ENCODE measurements around the gene TMEM74B.

- TF ChIP-seq CTCF (IDR thresholded peaks at IDR 0.05; ENCODE audit: low read length) (no peak), EZH2 (optimal IDR thresholded peaks at IDR 0.05; ENCODE audit: low read depth, low read length) (no peak)
These were observed 13.2 kb downstream of the TMEM74B start for GRCh38 chr20:1171461-1172093.

Measured in MM.1S (cell line).